ENCODE results near the gene TBC1D22A.

The TBC1D22A gene

DNA sequence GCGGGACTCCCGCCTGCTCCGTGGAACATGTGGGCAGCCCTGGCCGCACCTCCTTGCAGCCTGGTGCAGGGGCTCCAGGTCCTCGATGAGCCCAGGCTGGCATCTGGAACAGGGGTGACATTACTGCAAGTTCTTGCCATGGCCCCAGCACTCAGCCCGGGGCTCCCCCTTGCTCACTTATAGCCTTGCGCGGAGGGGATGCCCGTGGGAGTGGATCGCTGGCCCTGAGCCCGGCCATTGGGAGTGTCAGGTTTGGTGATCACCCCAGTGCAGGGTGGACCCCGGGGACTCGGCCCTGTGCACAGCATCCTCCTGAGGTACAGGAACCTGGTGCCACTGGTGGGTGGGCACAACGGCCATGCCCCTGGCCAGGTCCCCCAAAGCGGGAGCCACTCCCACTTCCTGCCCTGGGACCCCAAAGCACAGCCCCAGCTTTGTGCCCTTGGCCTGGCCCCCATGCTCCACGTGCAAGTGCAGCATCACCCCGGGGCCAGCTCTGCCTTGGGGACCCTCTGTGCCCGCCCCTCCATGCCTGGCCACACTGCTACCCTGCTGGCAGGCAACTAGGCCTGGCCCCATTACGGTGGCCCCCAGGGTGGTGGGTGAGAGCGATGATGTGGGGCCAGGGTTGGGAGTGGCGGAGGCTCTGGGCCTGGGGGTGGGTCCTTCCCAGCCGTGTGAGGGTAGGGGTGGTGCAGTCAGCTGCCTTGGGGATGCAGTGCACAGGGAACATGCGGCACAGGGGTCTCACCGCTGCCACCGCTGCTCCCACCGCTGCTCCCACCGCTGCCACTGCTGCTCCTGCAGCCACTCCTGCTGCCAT is 439.8 kb downstream of the TBC1D22A start:
- DNase-seq (ENCODE audit: low read depth): no peak

DNA sequence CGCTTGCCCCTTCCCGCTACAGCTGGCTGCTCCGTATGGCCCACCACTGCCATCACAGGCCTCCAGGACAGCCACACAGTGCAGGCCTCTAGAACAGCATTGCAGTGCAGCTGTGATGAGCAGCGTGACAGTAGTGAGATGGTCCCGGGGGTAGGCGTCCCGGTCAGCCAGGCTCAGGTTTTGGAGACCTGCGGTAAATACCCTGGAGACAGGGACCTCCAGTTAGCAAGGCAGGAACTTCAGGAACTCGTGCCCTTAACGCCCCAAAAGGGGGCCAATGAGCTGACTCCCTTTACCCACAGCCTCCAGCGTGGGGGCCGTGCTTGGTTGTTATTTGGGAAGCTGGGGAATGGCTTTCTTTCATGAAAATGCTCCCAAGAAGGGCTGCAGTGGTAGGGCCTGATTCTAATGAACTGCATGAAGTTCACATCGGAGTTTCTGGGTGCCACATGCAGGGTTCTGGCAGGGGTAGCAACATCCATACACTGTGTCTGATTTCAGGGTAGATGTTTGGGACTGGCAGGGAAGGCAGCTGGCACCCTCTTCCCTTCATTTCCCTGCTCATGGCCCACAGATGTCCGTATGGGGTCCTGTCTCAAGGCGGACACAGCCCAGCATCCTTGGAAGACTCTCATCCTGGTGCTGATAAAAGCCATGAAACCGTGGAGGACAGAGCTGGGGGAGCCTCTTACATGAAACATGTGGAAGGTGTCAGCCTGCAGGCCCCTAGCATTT is 440.5 kb downstream of the TBC1D22A start:
- no peak for DNase-seq (ENCODE audit: low read depth)

DNA sequence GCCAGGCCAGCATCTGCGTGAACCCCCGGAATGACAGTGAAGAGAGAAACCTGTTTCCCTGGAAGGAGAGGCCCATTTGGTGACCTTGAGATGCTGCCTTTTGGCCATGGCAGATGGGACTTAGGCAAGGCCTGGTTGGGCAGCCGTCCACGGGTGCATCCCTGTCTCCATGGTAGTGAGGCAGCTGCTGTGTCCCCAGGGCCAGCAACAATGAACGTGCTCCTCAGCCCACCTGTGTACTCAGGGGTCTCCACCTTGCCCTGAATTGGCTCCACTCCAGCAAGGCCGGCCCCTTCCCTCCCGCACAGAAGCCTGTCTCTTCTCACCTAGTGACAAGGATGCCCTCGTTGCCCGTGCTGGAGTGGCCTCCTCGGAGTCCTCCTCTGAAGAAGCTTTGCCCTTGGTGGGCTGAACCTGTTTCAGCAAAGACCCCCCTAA is 441.1 kb downstream of the TBC1D22A start:
- DNase-seq (ENCODE audit: low read depth): no peak

DNA sequence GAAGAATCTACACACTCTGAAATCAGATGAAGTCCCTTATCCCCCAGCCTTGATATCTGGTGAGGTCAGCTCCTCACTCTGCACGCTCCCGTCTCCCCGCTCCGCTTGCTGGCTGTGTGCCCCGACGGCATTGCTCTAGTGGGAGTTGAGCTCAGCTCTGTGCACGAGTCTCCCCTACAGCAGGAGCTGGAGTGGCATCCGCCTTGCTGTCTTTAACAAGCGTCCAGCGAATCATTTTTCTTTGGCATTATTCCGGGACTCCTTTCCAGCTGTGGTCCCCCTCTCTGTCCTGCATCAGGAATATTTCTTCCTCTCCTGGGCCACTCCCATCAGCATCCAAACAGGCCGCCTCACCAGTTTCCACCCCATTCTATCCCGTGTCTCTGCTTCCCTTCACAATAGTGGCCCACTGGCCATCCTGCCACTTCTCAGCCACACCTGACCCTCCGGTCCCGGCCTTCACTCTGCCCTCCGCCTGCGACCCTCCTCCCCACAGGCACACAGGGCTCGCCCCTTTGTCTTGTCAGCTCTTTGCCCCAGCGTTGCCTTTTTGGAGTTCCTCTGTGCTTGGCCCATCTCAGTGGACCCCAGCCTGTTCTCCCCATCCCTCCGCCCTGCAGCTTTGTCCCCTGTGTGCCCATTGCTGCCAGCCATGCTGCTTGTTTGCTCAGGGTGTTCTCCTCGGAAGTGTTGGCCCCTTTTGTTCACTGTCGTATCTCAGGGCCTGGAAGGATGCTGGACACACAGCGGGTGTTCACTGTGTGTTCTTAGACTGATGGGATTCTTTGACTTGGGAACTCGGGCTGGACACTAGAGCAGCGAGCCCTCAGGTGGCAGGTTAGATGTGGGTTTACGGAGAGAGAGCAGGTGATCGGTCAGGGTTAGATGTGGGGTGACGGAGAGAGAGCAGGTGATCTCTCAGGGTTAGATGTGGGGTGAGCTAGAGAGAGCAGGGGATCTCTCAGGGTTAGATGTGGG is 441.8 kb downstream of the TBC1D22A start:
- DNase-seq (ENCODE audit: low read depth): no peak

DNA sequence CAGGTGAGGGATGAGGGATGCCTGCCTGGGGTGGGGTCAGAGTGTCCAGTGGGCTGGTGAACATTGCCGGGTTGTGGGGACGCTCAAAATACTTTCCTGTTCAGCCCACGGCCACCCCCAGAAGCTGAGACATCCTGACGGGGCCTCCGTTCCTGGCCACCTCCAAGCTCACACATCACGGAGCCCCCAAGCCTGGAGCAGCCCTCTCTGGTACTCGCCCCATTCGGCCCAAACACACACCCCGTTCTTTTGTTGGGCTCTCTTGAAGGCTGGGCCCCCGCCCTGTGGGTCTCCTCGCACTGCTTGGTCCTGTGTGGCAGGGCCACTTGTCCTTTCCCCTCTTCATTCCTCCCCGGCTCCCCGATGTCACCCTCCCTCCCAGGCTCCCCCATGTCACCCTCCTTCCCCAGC is 442.6 kb downstream of the TBC1D22A start:
- no peak for DNase-seq (ENCODE audit: low read depth)

DNA sequence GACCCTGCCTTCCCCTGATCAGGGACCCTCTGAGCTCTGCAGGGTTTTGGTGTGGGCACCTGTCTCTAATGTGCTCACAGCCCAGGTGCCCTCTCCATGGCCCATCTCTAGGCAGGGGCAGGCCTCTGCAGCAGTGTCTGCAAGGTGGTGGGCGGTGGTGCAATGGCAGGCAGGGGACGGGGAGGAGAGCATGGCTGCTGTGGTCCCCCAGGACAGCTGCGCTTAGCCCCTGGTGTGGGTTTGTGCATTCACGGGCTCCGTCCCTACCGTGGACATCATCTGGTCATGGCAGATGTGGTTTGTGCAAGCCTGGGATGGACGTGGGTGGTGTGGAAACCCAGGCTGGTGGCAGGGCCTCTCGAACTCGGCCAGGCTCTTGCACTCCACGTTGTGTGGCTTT is 443.1 kb downstream of the TBC1D22A start:
- no peak for DNase-seq (ENCODE audit: low read depth)

DNA sequence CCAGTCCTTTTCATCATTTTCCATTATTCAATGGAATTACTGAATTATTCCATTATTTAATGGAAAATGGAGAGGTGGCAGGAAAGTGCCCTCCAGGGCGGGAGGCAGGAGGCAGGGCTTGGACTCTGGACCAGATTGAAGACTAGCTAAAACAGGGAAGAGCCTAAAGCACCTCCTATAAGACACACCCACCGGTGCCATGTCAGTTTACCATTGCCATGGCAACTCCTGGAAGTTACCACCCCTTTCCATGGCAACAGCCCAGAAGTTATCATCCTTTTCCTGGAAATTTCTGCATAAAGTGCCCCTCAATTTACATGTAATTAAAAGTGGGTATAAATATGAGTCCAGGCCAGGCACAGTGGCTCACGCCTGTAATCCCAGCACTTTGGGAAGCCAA is 443.7 kb downstream of the TBC1D22A start:
- DNase-seq (ENCODE audit: low read depth): no peak

DNA sequence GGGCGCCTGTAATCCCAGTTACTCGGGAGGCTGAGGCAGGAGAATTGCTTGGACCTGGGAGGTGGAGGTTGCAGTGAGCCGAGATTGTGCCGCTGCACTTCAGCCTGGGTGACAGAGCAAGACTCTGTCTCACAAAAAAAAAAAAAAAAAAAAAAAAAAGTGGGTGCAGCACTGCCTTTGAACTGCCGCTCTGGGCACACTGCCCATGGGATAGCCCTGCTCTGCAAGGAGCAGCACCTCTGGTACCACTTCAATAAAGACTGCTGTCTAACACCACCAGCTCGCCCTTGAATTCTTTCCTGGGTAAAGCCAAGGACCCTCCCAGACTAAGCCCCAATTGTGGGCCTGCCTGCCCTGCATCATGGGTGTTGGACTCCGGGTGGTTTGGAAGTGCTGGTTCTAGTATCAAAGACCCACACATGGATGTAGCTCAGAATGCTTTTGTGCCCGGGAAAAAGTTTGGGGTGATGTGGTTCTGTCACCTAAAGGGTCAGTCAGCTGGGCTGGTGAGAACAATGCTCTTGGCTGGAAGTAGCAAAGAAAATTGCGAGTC is 444.3 kb downstream of the TBC1D22A start:
- DNase-seq (ENCODE audit: low read depth): no peak

DNA sequence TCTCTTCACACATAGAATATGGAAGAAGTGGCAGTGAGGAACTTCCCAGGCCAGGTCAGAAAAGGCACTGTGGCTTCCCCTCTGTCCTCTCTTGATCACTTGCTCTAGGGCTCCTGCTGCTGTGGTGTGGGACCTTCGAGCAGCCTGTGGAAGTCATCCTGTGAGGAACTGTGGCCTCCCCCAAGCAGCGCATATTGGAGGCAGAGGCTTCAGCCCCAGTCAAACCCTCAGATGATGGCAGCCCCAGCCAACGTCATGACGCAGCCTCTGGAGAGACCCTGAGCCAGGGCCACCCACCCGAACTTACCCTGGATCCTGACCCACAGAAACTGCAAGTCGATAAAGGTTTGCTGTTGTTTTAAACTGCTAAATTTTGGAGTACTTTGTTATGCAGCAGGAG is 444.9 kb downstream of the TBC1D22A start:
- no peak for DNase-seq (ENCODE audit: low read depth)

DNA sequence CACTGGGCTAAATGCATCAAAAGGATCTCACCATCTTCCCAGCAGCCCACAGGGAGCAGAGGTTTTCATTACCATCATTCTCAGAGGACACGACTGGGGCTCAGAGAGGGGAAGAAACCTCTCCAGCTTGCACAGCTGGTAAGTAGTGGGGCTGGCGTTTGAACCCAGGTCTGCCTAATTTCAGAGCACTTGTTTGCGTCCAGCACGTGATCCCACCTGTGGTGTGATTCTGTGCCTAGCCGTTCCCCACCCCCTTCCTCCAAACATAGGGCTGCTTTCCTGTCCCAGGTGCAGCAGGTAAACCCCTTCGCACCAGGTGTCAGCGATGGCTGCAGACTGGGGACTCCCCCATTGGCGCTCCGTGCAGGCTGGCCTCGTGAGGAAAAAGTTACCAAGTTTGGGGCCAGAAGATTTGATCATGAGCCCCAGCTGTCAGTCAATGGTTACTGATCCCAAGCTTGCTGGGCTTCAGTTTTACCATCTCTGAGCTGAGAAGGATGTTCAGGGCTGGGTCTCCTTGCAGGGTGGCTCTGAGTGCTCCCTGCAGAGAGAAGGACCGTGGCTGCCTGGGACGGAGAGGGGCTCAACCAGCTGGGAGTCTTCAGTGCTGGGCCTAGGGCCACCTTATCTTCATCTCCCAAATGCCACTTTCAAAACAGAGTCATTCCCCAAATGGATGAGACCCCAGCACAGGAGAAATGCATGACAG is 445.6 kb downstream of the TBC1D22A start:
- DNase-seq (ENCODE audit: low read depth): no peak

DNA sequence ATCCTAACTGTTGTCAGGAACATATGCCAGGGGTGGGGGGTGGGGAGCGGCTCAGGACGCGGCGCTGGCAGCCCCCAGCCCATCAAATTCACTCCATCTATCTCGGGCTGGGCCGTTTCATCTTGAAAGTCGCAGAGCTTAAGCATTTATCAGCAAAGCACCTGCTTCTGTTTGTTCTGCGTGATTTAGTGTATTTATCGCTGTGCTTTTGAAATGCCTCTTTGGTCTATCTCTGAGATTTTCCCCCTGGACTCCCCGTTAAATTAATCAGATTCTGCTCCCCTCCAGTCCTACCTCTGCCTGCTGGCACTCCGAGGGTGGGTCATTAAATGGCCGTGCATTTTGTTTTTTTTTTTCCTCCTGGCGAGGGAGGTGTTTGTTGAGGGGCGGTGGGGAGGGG is 446.2 kb downstream of the TBC1D22A start:
- no peak for DNase-seq (ENCODE audit: low read depth)

DNA sequence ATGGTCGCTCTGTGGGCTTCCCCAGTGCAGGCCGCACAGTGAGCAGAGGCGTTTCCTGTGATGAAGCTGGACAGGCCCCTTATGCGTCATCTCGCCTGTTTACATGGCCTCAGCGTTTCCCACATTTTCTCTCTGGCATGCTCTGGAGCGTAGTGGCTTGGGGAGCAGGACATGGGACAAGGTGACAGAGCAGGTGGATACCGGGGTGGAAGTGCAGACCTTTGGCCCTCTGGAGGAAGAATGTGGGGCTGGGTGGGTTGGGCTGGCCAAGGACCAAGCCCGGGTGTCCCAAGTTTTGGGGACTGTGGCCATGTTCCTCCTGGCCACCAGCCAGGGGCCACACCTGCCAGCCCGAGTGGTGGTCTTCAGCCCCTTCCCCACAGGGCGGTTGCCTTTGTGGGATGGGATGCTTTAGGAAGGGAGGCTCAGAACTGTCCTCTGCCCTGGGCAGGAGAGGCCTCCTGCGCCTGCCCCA is 446.6 kb downstream of the TBC1D22A start:
- DNase-seq (ENCODE audit: low read depth): no peak

DNA sequence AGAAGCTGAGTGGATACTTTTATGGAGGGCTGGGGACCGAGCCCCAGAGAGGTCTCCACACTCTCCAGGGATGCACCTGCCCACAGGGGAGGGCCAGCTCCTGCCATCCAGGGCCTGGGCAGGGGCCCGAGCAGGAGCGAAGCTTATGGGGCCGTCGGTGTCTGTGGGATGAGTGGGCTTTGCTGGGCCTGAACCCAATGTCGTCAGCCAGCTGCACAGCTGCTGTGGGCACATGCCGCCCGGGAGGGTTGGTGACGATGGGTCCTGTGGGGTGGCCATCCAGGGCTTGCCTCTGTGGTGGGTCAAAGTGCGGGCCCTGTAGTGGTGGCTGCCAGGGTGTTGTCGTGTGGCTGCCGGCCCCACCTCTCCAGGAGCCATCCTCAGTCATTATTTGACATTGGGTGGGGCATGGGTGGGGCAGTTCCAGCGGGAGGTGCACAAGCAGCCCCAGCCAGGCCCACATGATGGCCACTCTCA is 447.1 kb downstream of the TBC1D22A start:
- no peak for DNase-seq (ENCODE audit: low read depth)

DNA sequence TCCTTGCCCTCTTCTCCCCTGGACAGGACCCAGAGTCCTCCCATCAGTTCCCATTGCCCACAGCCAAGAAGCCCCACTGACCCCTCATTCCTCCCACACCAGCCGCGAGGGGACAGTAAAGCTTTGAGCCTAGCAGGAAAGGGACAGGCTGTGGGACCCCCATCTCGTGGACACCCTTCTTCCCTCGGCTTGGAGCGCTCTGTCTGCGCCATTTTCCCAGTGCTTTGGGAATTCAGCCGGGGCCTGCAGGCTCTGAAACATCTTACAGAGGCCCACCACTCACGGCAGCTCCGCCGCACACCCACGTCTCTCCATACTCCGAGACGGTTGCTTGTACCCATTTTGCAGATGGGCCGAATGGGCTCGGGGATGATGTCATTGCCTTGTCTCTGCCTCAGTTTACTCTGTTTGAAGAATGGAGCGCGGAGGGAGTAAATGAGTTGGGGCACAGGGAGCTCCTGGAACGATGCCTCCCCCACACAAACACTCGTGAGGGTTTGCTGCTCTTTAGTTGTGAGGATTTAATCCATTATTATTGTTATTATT is 447.7 kb downstream of the TBC1D22A start:
- DNase-seq (ENCODE audit: low read depth): no peak

DNA sequence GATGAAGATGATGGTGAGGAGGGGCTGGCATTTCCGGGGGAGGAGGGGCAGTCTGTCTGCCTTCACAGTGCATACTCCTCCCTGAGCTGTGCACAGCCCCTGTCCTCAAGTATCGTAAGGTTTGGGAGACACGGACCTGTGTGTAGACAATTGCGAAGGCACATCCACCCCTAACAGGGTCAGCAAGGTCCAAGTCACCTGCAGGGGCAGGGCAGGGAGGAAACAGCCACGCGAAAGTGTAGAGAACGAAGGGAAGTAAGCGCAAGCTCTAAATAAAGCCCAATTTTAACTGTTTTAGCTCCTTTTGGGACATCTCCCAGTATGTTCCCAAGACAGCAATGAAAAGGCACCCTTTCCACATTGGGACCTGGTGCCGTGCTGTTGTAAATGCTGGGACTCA is 448.2 kb downstream of the TBC1D22A start:
- DNase-seq (ENCODE audit: low read depth): no peak

DNA sequence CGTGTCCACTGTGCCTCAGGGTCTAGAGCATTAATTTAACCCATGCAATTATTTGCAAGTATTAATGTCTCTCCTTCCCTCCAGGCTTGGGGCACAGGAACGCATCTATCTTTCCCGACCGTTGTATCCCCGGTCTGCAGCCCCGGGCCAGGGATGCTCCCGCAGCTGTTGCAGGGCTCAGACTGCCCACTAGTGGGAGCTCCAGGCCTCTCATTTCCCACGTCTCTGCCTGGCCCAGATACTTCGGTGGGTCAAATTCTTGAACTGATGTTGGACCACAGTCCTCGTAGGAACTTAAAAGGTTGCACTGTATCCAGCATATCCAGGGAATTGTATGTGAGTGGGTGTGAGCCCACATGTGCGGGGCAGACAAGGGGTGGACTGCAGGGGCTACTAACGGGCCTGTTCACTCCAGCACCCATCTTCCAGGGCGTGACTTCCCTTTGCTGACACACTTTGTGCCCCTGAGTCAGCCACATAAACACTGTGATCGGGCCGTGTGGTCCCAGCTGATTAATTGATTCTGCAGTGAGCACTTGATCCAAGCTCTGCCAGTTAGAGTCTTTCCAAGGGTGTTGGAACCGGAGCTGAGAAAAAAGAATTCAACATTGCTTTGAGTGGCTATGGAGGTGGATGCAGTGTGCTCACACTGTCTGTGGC is 451.3 kb downstream of the TBC1D22A start:
- no peak for DNase-seq (ENCODE audit: low read depth)

DNA sequence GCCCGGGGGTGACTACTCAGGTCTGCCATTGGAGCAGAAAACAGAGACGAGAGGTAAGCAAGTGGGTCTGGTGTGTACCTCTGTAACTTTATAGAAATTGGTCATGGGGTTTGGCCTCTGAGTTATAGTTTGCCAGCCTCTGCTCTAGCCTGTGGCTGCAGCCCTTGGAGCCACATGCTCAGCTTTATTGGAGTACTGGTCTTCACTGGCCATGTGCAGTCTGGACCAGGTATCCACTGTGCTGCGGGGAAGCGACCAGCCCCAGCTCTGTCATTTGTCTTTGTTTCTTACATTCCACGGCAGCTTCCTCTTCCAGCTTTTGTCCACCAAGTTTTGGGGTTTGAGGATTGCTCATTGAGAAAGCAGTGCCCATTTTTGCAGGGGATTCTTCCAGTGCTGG is 453.4 kb downstream of the TBC1D22A start:
- no peak for DNase-seq (ENCODE audit: low read depth)

DNA sequence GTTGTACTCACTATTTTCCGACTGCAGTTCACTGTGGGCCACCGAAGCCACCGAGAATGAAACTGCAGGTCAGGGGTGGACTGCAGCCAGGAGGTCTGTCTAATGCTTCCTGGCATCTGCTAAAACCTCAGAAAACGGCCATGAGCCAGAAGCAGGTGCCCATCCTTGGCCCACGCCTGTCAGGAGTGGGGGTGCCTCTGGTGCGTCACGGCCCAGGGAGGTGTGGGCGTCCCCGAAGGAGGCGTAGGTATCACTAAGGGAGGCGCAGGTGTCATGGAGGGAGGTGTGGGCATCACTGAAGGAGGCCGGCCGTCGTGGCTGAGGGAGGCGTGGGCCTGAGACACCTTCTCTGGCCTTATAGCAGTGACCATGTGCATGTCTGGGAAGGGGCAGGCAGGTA is 456.2 kb downstream of the TBC1D22A start:
- no peak for DNase-seq (ENCODE audit: low read depth)

DNA sequence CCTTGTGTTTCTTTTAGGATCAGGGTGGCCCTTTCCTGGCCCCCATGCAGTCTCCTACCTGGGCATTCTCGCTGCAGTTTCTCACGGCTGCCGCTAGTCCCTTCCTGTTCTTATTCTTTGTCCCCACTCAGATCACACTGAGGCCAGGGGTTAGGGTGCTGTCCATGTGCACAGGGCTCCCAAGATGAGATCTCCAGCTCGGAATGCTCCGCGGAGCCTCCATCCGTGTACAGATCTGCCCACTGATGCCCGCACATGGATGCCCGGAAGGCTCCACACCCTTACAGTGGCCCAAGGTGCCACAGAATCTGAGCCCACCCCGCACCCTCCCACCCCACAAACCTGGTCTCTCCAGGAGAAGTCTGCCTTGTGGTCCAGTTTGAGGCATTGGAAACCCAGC is 457.3 kb downstream of the TBC1D22A start:
- DNase-seq (ENCODE audit: low read depth): no peak

DNA sequence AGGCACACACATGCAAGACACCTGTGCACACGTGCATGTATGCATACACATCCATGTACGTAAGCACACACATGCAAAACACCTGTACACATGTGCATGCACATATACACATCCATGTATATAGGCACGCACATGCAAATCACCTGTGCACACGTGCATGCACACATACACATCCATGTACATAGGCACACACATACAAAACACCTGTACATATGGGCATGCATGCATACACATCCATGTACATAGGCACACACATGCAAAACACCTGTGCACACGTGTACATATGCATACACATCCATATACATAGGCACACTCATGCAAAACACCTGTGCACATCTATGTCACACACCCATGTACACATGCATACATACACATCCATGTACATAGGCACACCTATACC is 458.3 kb downstream of the TBC1D22A start:
- DNase-seq (ENCODE audit: low read depth): no peak

All from stimulated activated CD8-positive, alpha-beta memory T cell treated with anti-CD3 and anti-CD28 coated beads, Interleukin-12 subunit alpha, Interleukin-12 subunit beta, amount 100 ng/mL, for 4 hours (primary cell).